Esophagus squamous epithelium (tissue), 5 donors: Measurements from ENCODE around the gene LEFTY2. TPM values are rescaled to one million over a fixed set of nuclear protein-coding genes. Genes with fewer than 3 reads are reported as not detected.

ENCODE experiments used
- DNase-seq: peaks from one replicate; lab custom pipeline; 2025; lab: John Stamatoyannopoulos, UW
- H3K27ac ChIP-seq, 4 donors: fragments of 200-600 bp; sonication (generic); one replicate each; pipeline ENCODE4 v1.5.1; 2016 to 2019; ENCODE audit warnings: mild to moderate bottlenecking in 1 of 4
- H3K27me3 ChIP-seq, 4 donors: fragments of 200-600 bp; sonication (generic); 1 replicate in 3 of 4; 2 replicates in 1 of 4; pipeline versions ENCODE4 v1.5.1 to v1.6.0; 2017 to 2021; ENCODE audit warnings: antibody characterized with exemption in 1 of 4
- H3K36me3 ChIP-seq, 3 donors: fragments of 200-600 bp; sonication (generic); one replicate each; pipeline ENCODE4 v1.5.1; 2016 to 2019
- H3K4me1 ChIP-seq, 3 donors: fragments of 200-600 bp; sonication (generic); one replicate each; pipeline ENCODE4 v1.5.1; 2017 to 2019
- H3K4me3 ChIP-seq, 4 donors: fragments of 200-600 bp; sonication (generic); 1 replicate in 3 of 4; 2 replicates in 1 of 4; pipeline ENCODE4 v1.5.1; 2016 to 2019; ENCODE audit warnings: mild to moderate bottlenecking in 2 of 4, moderate library complexity in 1 of 4
- H3K9me3 ChIP-seq, 3 donors: fragments of 200-600 bp; sonication (generic); one replicate each; pipeline ENCODE4 v1.5.1; 2016 to 2019
- POLR2A ChIP-seq, 4 donors: fragments of 450-650 bp; IDR thresholded peaks; one replicate each; pipeline ENCODE4 v1.6.1; 2017; ENCODE audit warnings: antibody characterized with exemption in 4 of 4, mild to moderate bottlenecking in 4 of 4, moderate library complexity in 3 of 4
- WGBS, 2 donors: methylation state at CpG; one replicate each; pipeline ENCODE4 v1.1.5; 2018; 5-methylcytosine and 5-hydroxymethylcytosine counted together
- intact Hi-C: fragments of 100-400 bp; cut with DNase I; formaldehyde crosslinking; loops from one replicate; pipeline ENCODE4 v1.15.0; 2022
- total RNA-seq, 4 donors: library from RNA; depleted of rRNA; stranded (reverse); fragments of >200 nt; gene quantifications; one replicate each; pipeline ENCODE4 v1.1.0, GENCODE V29; 2016
- TF ChIP-seq, protein P1 (sequence below), 6 experiments: fragments of 450-650 bp in 4 of 6; fragments of 200-600 bp in 2 of 6; sonication (generic) in 2 of 6; IDR thresholded peaks; one replicate each; pipeline ENCODE4 v1.5.1; 2016 to 2019; ENCODE audit warnings: antibody characterized with exemption in 6 of 6, mild to moderate bottlenecking in 4 of 6, moderate library complexity in 4 of 6
- donor health status: DM: yes; HTN: yes; CAD: no.

Gene LEFTY2
- total RNA-seq, 4 donors from 2014 or later: not detected

- Histone ChIP-seq H3K27ac (no peak overlapping the region), H3K4me3 (no peak overlapping the region), H3K36me3 (peaks cover 0 to 10% (median 0%) of the 10 kb centered on the region in 3 donors), H3K27me3 (no peaks in the 10 kb centered on the region), H3K9me3 (no peaks in the 10 kb centered on the region), H3K4me1 (peaks cover 0 to 10% (median 0%) of the 10 kb centered on the region in 3 donors)
- intact Hi-C loops: no loop called here
- TF ChIP-seq POLR2A (IDR thresholded peaks at IDR 0.05): no peak
- 61 to 77% methylated on average over 2 of the region's 2 CpGs for WGBS, 2 donors
- DNase-seq: no peak
Observed at GRCh38 chr1:225908773-225909172, 32.2 kb downstream of the LEFTY2 start.

- H3K4me3 ChIP-seq: no peak overlapping the region
- H3K27ac ChIP-seq: no peak overlapping the region
- peaks cover 0 to 10% (median 0%) of the 10 kb centered on the region in 3 donors for H3K4me1 ChIP-seq
- H3K27me3 ChIP-seq: no peaks in the 10 kb centered on the region
- H3K36me3 ChIP-seq: peaks cover 0 to 9% (median 0%) of the 10 kb centered on the region in 3 donors
- WGBS, 2 donors: 80 to 83% methylated on average over 1 to 5 of the region's 5 CpGs
- intact Hi-C loops: no loop called here
- no peak for DNase-seq
- no peaks in the 10 kb centered on the region for H3K9me3 ChIP-seq
- no peak for TF ChIP-seq POLR2A (IDR thresholded peaks at IDR 0.05)
Observed at GRCh38 chr1:225908013-225908640, 32.9 kb downstream of the LEFTY2 start.

DNA sequence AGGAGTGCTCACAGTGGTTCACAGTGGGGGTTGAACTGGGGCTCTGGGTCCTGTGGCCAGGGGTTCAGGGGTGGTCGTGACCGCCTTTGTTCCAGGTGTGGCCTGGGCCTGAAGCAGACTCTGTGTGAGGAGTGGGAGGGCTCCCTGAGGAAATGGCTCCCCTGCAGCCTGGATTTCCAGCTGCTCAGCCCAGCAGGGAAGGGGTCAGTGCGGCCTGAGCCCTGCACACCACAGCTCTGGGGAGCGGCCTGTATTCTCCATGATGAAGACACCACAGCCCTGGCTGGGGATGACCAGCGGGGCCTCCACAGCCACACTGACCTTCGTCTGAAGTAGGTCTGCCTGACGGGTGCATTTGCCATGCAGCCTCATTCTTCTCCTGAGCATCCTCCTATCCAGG is 33.7 kb downstream of the LEFTY2 start:
- intact Hi-C loops: no loop called here
- Histone ChIP-seq H3K4me1 (peaks cover 0 to 10% (median 0%) of the 10 kb centered on the region in 3 donors), H3K9me3 (no peaks in the 10 kb centered on the region), H3K4me3 (no peak overlapping the region), H3K27ac (no peak overlapping the region), H3K36me3 (peaks cover 0 to under 1% (median 0%) of the 10 kb centered on the region in 3 donors), H3K27me3 (no peaks in the 10 kb centered on the region)
- WGBS, 2 donors: 88 to 89% methylated on average over 7 of the region's 7 CpGs
- TF ChIP-seq POLR2A (IDR thresholded peaks at IDR 0.05): no peak
- TF ChIP-seq, protein P1, sequence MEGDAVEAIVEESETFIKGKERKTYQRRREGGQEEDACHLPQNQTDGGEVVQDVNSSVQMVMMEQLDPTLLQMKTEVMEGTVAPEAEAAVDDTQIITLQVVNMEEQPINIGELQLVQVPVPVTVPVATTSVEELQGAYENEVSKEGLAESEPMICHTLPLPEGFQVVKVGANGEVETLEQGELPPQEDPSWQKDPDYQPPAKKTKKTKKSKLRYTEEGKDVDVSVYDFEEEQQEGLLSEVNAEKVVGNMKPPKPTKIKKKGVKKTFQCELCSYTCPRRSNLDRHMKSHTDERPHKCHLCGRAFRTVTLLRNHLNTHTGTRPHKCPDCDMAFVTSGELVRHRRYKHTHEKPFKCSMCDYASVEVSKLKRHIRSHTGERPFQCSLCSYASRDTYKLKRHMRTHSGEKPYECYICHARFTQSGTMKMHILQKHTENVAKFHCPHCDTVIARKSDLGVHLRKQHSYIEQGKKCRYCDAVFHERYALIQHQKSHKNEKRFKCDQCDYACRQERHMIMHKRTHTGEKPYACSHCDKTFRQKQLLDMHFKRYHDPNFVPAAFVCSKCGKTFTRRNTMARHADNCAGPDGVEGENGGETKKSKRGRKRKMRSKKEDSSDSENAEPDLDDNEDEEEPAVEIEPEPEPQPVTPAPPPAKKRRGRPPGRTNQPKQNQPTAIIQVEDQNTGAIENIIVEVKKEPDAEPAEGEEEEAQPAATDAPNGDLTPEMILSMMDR (IDR thresholded peaks at IDR 0.05): no peak
- no peak for DNase-seq

- intact Hi-C loops: no loop called here
- no peak for DNase-seq
- H3K27ac ChIP-seq: no peak overlapping the region
- 92 to 95% methylated on average over 3 to 6 of the region's 6 CpGs for whole genome bisulfite sequencing, 2 donors
- H3K36me3 ChIP-seq: no peaks in the 10 kb centered on the region
- TF ChIP-seq, protein P1 (IDR thresholded peaks at IDR 0.05): no peak
- TF ChIP-seq POLR2A (IDR thresholded peaks at IDR 0.05): no peak
- H3K4me1 ChIP-seq: peaks cover 0 to 6% (median 0%) of the 10 kb centered on the region in 3 donors
- H3K9me3 ChIP-seq: no peaks in the 10 kb centered on the region
- no peaks in the 10 kb centered on the region for H3K27me3 ChIP-seq
- no peak overlapping the region for H3K4me3 ChIP-seq
Observed at GRCh38 chr1:225906467-225906866, 34.6 kb downstream of the LEFTY2 start.

DNA sequence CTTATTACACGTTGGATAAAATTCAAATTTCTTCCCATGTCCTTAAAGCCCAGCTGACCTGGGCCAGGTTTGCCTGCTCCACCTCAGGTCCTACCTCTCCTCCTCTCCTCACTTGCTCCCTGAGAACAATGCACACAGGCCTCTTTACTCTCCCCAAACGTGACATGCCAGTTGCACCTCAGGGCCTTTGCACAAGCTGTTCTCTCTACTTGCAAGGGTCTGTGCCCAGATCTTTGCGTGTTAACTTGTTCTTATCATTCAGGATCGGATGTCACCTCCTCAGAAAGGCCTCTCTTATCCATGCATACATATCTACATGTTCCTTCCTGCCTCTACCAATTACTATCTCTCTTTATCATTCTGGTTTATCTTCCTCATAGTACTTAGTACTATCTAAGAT is 37.4 kb downstream of the LEFTY2 start:
- no peak overlapping the region for H3K4me3 ChIP-seq
- no peak for DNase-seq
- no peaks in the 10 kb centered on the region for H3K9me3 ChIP-seq
- H3K36me3 ChIP-seq: no peaks in the 10 kb centered on the region
- intact Hi-C loops: no loop called here
- no peaks in the 10 kb centered on the region for H3K27me3 ChIP-seq
- WGBS, 2 donors: 82 to 90% methylated on average over 4 of the region's 4 CpGs
- no peak for TF ChIP-seq POLR2A (IDR thresholded peaks at IDR 0.05)
- TF ChIP-seq, protein P1 (IDR thresholded peaks at IDR 0.05): no peak
- H3K4me1 ChIP-seq: no peaks in the 10 kb centered on the region
- no peak overlapping the region for H3K27ac ChIP-seq

DNA sequence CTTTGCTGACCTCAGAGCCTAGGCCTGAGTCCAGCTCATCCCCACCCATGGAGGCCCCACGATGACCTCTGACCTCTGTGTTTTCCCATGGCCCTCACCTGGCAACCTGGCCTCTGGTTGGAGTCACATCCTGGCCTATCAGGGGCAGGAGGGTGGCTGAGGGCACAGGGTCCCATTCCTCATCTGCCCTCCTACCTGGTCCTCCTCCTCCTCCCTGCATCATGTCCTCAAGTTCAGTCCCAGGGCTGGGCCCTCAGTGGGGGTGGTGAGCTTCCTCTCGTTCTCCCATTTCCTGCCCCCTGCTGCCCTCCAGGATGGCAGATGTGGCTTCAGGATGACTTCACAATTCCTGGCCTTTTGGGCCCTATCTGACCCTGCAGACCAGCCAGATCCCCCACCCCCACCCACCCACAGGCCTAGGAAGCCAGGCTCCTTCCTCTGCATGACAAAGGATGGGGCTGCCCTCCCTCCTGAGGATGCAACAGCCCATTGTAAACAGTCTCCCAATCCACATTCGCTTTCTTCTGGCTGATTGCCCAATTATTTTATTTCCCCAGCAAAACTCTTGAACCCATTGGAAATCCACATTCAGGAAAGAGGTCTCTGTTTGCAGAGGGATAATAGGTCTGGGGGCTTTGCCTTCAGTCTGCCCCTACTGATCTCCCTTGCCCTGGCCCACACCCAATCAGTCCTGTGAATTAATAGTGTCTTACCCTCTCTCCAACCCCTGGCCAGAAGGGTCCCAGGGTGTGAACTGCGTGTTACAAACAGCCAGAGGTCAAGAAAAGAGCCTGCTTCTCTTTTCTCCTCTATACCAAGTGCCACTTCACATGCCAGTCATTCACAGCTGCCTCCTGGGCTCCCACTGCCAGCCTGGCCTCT is 41.7 kb downstream of the LEFTY2 start:
- Histone ChIP-seq H3K4me3 (no peak overlapping the region), H3K4me1 (peaks cover 4 to 19% (median 12%) of the 10 kb centered on the region in 3 donors), H3K27me3 (no peaks in the 10 kb centered on the region), H3K36me3 (no peaks in the 10 kb centered on the region), H3K9me3 (no peaks in the 10 kb centered on the region), H3K27ac (no peak overlapping the region)
- intact Hi-C loops: no loop called here
- no peak for TF ChIP-seq POLR2A (IDR thresholded peaks at IDR 0.05)
- TF ChIP-seq, protein P1 (IDR thresholded peaks at IDR 0.05): no peak
- 53 to 93% methylated on average over 3 to 4 of the region's 4 CpGs for WGBS, 2 donors
- DNase-seq: no peak
